Stimulated activated CD8-positive, alpha-beta memory T cell treated with anti-CD3 and anti-CD28 coated beads, Interleukin-7, amount 100 ng/mL, for 1 hour (primary cell): ENCODE data around the gene GABBR2.
"Not testable (repeated sequence)": the region's sequence is repeated elsewhere in the genome, so short reads cannot be mapped to it uniquely, and the experiment has no call there.

ENCODE experiments used
- DNase-seq, 2 donors: peaks; one replicate each; pipeline ENCODE4 v3.0.0-alpha.2; 2020; ENCODE audit warnings: low read depth in 2 of 2

Gene GABBR2

GRCh38 chr9:98516205-98516896, 192.4 kb downstream of the GABBR2 start:
- no peak for DNase-seq

- no peak for DNase-seq
Observed at GRCh38 chr9:98515506-98516204, 193.1 kb downstream of the GABBR2 start.

GRCh38 chr9:98514841-98515240, 193.9 kb downstream of the GABBR2 start:
- no peak for DNase-seq

GRCh38 chr9:98508217-98508919, 200.4 kb downstream of the GABBR2 start:
- DNase-seq, result not testable (repeated sequence)

- no peak for DNase-seq
Observed at GRCh38 chr9:98506422-98507054, 202.2 kb downstream of the GABBR2 start.

- DNase-seq, result no peak
Observed at GRCh38 chr9:98504298-98505282, 204.1 kb downstream of the GABBR2 start.

- DNase-seq, result no peak
Observed at GRCh38 chr9:98503867-98504266, 204.9 kb downstream of the GABBR2 start.

- no peak for DNase-seq
Observed at GRCh38 chr9:98502976-98503325, 205.8 kb downstream of the GABBR2 start.

- no peak for DNase-seq
Observed at GRCh38 chr9:98502311-98502975, 206.3 kb downstream of the GABBR2 start.

GRCh38 chr9:98501819-98502218, 206.9 kb downstream of the GABBR2 start:
- DNase-seq, result no peak

- not testable (repeated sequence) for DNase-seq
Observed at GRCh38 chr9:98501259-98501658, 207.5 kb downstream of the GABBR2 start.

- DNase-seq, result no peak
Observed at GRCh38 chr9:98500337-98500919, 208.3 kb downstream of the GABBR2 start.

- no peak for DNase-seq
Observed at GRCh38 chr9:98495530-98495929, 213.2 kb downstream of the GABBR2 start.

- DNase-seq, result no peak
Observed at GRCh38 chr9:98494852-98495251, 213.9 kb downstream of the GABBR2 start.

- DNase-seq, result no peak
Observed at GRCh38 chr9:98491828-98492227, 216.9 kb downstream of the GABBR2 start.

GRCh38 chr9:98491231-98491651, 217.5 kb downstream of the GABBR2 start:
- DNase-seq, result no peak

- no peak for DNase-seq
Observed at GRCh38 chr9:98488571-98489312, 220.0 kb downstream of the GABBR2 start.

- DNase-seq, result no peak
Observed at GRCh38 chr9:98485706-98486105, 223.0 kb downstream of the GABBR2 start.

GRCh38 chr9:98484162-98484561, 224.6 kb downstream of the GABBR2 start:
- DNase-seq, result no peak

- no peak for DNase-seq
Observed at GRCh38 chr9:98482226-98482625, 226.5 kb downstream of the GABBR2 start.
